Mucosa of descending colon (tissue), 3 donors: ENCODE results near the gene TMEM120B. TPM values are rescaled to one million over a fixed set of nuclear protein-coding genes. Genes with fewer than 3 reads are reported as not detected.

ENCODE experiments used
- ATAC-seq: fragments of 200-7000 bp; cut with Tn5 transposase; one replicate; pipeline ENCODE4 v1.9.1; 2020; ENCODE audit warnings: mild to moderate bottlenecking, moderate library complexity
- DNase-seq, 3 donors: peaks; one replicate each; pipeline ENCODE4 v3.0.0-alpha.2; 2020
- H3K36me3 ChIP-seq: fragments of 200-600 bp; one replicate; pipeline ENCODE4 v1.8.0; 2021; ENCODE audit warnings: low read depth, mild to moderate bottlenecking
- H3K4me1 ChIP-seq: fragments of 200-600 bp; one replicate; pipeline ENCODE4 v1.8.0; 2021; ENCODE audit warnings: low read depth, mild to moderate bottlenecking
- H3K4me3 ChIP-seq: fragments of 200-600 bp; one replicate; pipeline ENCODE4 v1.8.0; 2021; ENCODE audit warnings: mild to moderate bottlenecking
- H3K9me3 ChIP-seq: fragments of 200-600 bp; one replicate; pipeline ENCODE4 v1.8.0; 2021; ENCODE audit warnings: mild to moderate bottlenecking
- intact Hi-C, 2 donors: fragments of 100-400 bp; cut with DNase I in 1 of 2; cut with micrococcal nuclease in 1 of 2; formaldehyde crosslinking; loops; one replicate each; pipeline versions ENCODE4 v1.11.0 to v1.11.1; 2022; cut with DNase I, micrococcal nuclease
- total RNA-seq, 3 donors: library from RNA; stranded (reverse); fragmentation: NEBNext Ultra II Directional in 2 of 3; extraction: Animal tissue kit (Norgen Biotek cat#: 25700) in 2 of 3; gene quantifications; one replicate each; pipeline versions ENCODE4 v1.2.1 to v1.2.4, GENCODE V29; 2021 to 2023
- TF ChIP-seq, protein P1 (sequence below): fragments of 200-600 bp; IDR thresholded peaks from one replicate; pipeline ENCODE4 v1.8.0; 2022; ENCODE audit warnings: antibody characterized with exemption, mild to moderate bottlenecking
- donor health status: DM: no; HTN: no; CAD: no; lungs with moderate emphysema.
- donor health status: DM: no; HTN: no; CAD: no.
- donor health status: DM: no; HTN: yes; CAD: no.

TMEM120B gene
- total RNA-seq, 3 donors from 2014 or later, result 6.0 to 10.3 (median 6.4) TPM

GRCh38 chr12:121718653-121719239 lies 6.2 kb downstream of the TMEM120B start:
- intact Hi-C loops, result no loop called here
- ATAC-seq, result no peak
- TF ChIP-seq, protein P1, sequence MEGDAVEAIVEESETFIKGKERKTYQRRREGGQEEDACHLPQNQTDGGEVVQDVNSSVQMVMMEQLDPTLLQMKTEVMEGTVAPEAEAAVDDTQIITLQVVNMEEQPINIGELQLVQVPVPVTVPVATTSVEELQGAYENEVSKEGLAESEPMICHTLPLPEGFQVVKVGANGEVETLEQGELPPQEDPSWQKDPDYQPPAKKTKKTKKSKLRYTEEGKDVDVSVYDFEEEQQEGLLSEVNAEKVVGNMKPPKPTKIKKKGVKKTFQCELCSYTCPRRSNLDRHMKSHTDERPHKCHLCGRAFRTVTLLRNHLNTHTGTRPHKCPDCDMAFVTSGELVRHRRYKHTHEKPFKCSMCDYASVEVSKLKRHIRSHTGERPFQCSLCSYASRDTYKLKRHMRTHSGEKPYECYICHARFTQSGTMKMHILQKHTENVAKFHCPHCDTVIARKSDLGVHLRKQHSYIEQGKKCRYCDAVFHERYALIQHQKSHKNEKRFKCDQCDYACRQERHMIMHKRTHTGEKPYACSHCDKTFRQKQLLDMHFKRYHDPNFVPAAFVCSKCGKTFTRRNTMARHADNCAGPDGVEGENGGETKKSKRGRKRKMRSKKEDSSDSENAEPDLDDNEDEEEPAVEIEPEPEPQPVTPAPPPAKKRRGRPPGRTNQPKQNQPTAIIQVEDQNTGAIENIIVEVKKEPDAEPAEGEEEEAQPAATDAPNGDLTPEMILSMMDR, result no peak
- no peak for DNase-seq
- Histone ChIP-seq H3K9me3 (no peaks in the 10 kb centered on the region), H3K36me3 (no peaks in the 10 kb centered on the region), H3K4me1 (no peaks in the 10 kb centered on the region), H3K4me3 (no peak overlapping the region)

DNA sequence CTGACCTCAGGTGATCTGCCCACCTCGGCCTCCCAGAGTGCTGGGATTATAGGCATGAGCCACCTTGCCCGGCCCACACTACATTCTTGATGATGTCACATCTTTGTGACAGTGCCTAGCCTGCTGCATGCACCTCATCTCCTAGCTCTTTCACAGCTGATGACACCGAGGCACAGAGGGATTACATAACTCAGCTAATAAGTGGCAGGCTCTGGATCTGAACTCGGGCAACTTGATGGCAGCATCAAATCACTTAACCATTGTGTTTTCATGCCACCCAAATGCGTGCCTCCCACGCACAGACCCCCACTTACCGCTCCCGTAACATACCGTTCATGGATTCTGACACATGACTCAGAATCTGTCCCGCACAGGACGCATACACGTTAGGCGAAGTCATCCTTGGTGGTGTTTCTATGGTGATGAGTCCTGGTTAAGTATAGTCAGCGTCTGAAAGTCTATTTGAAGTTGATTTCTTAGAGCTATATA lies 7.4 kb downstream of the TMEM120B start:
- H3K36me3 ChIP-seq, result no peaks in the 10 kb centered on the region
- H3K4me1 ChIP-seq, result no peaks in the 10 kb centered on the region
- ATAC-seq (no peak), DNase-seq (no peak)
- no peak overlapping the region for H3K4me3 ChIP-seq
- intact Hi-C loops, result no loop called here
- H3K9me3 ChIP-seq, result no peaks in the 10 kb centered on the region
- TF ChIP-seq, protein P1, result no peak

DNA sequence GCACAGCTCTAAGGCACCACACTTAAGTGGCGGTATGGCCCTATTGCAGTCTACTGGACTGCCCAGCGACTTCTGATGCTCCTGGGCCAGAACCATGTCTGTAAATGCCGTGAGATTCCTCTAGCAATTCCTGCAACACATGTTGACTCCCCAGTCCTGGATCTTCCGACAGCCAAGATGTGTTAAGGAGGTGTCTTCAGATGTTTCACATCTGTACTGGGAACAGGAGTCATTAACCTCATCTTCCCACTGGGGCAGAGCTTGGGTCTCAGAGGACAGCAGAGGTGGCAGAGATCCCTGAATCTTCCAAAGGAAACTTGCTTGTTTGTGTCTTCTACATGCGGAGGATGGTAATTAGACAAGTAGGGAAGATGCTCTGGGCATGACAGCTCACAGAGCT lies 8.2 kb downstream of the TMEM120B start:
- no peak for DNase-seq
- H3K9me3 ChIP-seq, result no peaks in the 10 kb centered on the region
- no peaks in the 10 kb centered on the region for H3K4me1 ChIP-seq
- ATAC-seq, result no peak
- intact Hi-C loops, result no loop called here
- TF ChIP-seq, protein P1, result no peak
- H3K4me3 ChIP-seq, result no peak overlapping the region
- H3K36me3 ChIP-seq, result no peaks in the 10 kb centered on the region

DNA sequence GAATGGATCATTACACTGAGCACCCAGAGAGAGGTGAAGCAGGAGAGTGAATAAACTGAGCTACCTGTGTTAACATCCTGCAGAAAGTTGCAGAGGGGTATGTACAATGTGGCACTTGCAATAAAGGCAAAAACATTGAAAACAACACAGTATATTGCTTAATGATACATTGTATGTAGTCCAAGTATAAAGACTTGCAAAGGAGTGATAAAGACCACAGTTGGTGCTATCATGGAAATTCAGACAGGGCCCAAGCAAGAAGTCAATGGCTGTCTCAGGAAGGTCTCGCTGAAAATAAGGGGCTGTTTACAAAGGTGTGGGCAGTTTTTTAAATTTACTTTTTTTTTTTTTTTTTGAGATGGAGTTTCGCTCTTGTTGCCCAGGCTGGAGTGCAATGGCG lies 10.0 kb downstream of the TMEM120B start:
- no peak for DNase-seq
- no peak overlapping the region for H3K4me3 ChIP-seq
- ATAC-seq, result no peak
- H3K36me3 ChIP-seq, result no peaks in the 10 kb centered on the region
- no peaks in the 10 kb centered on the region for H3K9me3 ChIP-seq
- TF ChIP-seq, protein P1, result no peak
- intact Hi-C loops, result no loop called here
- H3K4me1 ChIP-seq, result no peaks in the 10 kb centered on the region

- Histone ChIP-seq H3K36me3 (no peaks in the 10 kb centered on the region), H3K9me3 (no peaks in the 10 kb centered on the region), H3K4me3 (no peak overlapping the region), H3K4me1 (no peaks in the 10 kb centered on the region)
- TF ChIP-seq, protein P1, result no peak
- DNase-seq (no peak), ATAC-seq (no peak)
- intact Hi-C loops, result no loop called here
Measured at GRCh38 chr12:121723200-121723599, 10.6 kb downstream of the TMEM120B start.

- Histone ChIP-seq H3K4me3 (no peak overlapping the region), H3K4me1 (no peaks in the 10 kb centered on the region), H3K9me3 (no peaks in the 10 kb centered on the region), H3K36me3 (no peaks in the 10 kb centered on the region)
- DNase-seq, result no peak
- intact Hi-C loops, result no loop called here
- TF ChIP-seq, protein P1, result no peak
- ATAC-seq, result no peak
Measured at GRCh38 chr12:121724925-121725324, 12.4 kb downstream of the TMEM120B start.
